Tibial nerve (tissue), 4 donors: ENCODE results near the gene IGF1R.

Source experiments
- EP300 ChIP-seq, 2 donors: sonication (generic); formaldehyde crosslinking; IDR thresholded peaks; one replicate each; pipeline ENCODE4 v1.6.1; 2017; ENCODE audit warnings: antibody characterized with exemption in 2 of 2, mild to moderate bottlenecking in 1 of 2
- POLR2A ChIP-seq, 2 donors: fragments of 450-650 bp; IDR thresholded peaks; one replicate each; pipeline ENCODE4 v1.6.1; 2017; ENCODE audit warnings: antibody characterized with exemption in 2 of 2, mild to moderate bottlenecking in 2 of 2, moderate library complexity in 2 of 2
- TF ChIP-seq, protein P1 (sequence below), 5 experiments: fragments of 200-600 bp in 3 of 5; fragments of 450-650 bp in 2 of 5; sonication (generic) in 3 of 5; IDR thresholded peaks; one replicate each; pipeline ENCODE4 v1.5.1; 2016 to 2019; ENCODE audit warnings: antibody characterized with exemption in 5 of 5, mild to moderate bottlenecking in 3 of 5, moderate library complexity in 2 of 5

DNA sequence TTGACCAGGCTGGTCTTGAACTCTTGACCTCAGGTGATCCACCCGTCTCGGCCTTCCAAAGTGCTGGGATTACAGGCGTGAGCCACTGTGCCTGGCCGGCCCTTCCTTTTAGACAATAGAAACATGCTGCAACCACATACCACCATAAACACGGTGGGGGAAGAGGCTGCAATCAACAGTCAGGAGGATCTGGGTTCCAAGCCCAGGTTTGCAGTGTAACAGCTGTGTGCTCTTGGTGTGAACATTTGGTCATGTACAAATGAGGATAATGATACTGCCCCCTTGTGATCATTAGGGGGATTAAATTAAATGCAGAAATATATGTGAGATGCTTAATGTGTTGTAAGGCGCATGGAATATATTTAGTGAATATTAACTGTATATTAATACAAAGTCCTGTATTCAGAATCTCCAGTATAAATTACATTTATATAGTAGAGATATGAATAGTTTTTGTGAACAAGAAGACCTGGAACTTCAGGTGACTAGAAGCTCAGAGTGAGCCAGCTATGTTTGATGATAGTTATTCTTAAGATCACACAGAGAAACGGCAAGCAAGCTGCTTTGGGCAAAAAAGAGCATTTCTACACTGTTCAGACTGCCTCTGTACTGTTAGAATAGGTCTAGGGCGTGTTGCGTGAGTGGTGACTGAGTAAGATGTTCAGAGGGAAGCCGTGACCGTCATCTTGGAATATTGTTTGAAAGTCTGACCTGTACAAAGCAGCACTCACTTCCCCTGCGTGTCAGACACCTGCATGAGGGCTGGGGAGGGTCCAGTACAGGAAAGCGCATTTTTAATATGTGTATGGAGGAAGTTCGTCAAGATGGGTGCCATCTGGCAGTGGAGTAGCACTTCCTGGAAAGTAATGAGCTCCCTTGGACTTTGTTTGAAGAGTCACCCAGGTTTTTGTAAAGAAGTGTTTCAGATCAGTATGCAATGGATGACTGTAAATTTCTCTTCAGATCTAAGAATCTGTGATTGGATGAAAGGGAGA is 233.5 kb downstream of the IGF1R start:
- TF ChIP-seq EP300 (IDR thresholded peaks at IDR 0.05): no peak
- TF ChIP-seq, protein P1, sequence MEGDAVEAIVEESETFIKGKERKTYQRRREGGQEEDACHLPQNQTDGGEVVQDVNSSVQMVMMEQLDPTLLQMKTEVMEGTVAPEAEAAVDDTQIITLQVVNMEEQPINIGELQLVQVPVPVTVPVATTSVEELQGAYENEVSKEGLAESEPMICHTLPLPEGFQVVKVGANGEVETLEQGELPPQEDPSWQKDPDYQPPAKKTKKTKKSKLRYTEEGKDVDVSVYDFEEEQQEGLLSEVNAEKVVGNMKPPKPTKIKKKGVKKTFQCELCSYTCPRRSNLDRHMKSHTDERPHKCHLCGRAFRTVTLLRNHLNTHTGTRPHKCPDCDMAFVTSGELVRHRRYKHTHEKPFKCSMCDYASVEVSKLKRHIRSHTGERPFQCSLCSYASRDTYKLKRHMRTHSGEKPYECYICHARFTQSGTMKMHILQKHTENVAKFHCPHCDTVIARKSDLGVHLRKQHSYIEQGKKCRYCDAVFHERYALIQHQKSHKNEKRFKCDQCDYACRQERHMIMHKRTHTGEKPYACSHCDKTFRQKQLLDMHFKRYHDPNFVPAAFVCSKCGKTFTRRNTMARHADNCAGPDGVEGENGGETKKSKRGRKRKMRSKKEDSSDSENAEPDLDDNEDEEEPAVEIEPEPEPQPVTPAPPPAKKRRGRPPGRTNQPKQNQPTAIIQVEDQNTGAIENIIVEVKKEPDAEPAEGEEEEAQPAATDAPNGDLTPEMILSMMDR (IDR thresholded peaks at IDR 0.05): peak; percentile 44 to 66 (median 55)
- TF ChIP-seq POLR2A (IDR thresholded peaks at IDR 0.05): no peak
